Stimulated activated CD4-positive, alpha-beta T cell treated with anti-CD3 and anti-CD28 coated beads, TNF-alpha, amount 100 ng/mL, for 1 hour (primary cell): Measurements from ENCODE around the gene RPS6KL1.

Source experiments
- DNase-seq, 3 donors: peaks; one replicate each; pipeline ENCODE4 v3.0.0-alpha.2; 2020; ENCODE audit warnings: low read depth in 3 of 3, low spot score in 1 of 3

Gene RPS6KL1

GRCh38 chr14:74952180-74952665, 29.2 kb upstream of the RPS6KL1 start:
- no peak for DNase-seq

- no peak for DNase-seq
Observed at GRCh38 chr14:74951443-74952179, 28.6 kb upstream of the RPS6KL1 start.

GRCh38 chr14:74950795-74951442, 27.9 kb upstream of the RPS6KL1 start:
- no peak for DNase-seq

GRCh38 chr14:74949859-74950573, 27.0 kb upstream of the RPS6KL1 start:
- DNase-seq: no peak

- DNase-seq: no peak
Observed at GRCh38 chr14:74949191-74949601, 26.1 kb upstream of the RPS6KL1 start.

GRCh38 chr14:74948228-74949175, 25.4 kb upstream of the RPS6KL1 start:
- DNase-seq: no peak

GRCh38 chr14:74947353-74948227, 24.5 kb upstream of the RPS6KL1 start:
- no peak for DNase-seq

GRCh38 chr14:74946659-74947281, 23.7 kb upstream of the RPS6KL1 start:
- no peak for DNase-seq

- DNase-seq: peak; percentile 24 to 58 (median 45)
Observed at GRCh38 chr14:74945852-74946658, 23.0 kb upstream of the RPS6KL1 start.

GRCh38 chr14:74945261-74945851, 22.3 kb upstream of the RPS6KL1 start:
- DNase-seq: no peak

GRCh38 chr14:74942608-74943007, 19.5 kb upstream of the RPS6KL1 start:
- DNase-seq: no peak

GRCh38 chr14:74942181-74942580, 19.1 kb upstream of the RPS6KL1 start:
- DNase-seq: no peak

- DNase-seq: peak in 1 of 3 donors; percentile 46
Observed at GRCh38 chr14:74941676-74942097, 18.6 kb upstream of the RPS6KL1 start.

- no peak for DNase-seq
Observed at GRCh38 chr14:74940956-74941565, 18.0 kb upstream of the RPS6KL1 start.

- DNase-seq: no peak
Observed at GRCh38 chr14:74938531-74939495, 15.8 kb upstream of the RPS6KL1 start.

- no peak for DNase-seq
Observed at GRCh38 chr14:74937171-74937570, 14.1 kb upstream of the RPS6KL1 start.

- DNase-seq: no peak
Observed at GRCh38 chr14:74936731-74937130, 13.7 kb upstream of the RPS6KL1 start.
